HL-60/S4 treated with retinoic acid at 250 ng/mL for 4 days and 3 days (cell line): ENCODE data around the gene STAM.

ENCODE experiments used
- in situ Hi-C: fragments of 300-500 bp; cut with MboI; formaldehyde crosslinking; loops from 2 replicates; pipeline ENCODE4 v1.7.0; 2022; ENCODE audit warnings: low sequenced_read_pairs

STAM gene

DNA sequence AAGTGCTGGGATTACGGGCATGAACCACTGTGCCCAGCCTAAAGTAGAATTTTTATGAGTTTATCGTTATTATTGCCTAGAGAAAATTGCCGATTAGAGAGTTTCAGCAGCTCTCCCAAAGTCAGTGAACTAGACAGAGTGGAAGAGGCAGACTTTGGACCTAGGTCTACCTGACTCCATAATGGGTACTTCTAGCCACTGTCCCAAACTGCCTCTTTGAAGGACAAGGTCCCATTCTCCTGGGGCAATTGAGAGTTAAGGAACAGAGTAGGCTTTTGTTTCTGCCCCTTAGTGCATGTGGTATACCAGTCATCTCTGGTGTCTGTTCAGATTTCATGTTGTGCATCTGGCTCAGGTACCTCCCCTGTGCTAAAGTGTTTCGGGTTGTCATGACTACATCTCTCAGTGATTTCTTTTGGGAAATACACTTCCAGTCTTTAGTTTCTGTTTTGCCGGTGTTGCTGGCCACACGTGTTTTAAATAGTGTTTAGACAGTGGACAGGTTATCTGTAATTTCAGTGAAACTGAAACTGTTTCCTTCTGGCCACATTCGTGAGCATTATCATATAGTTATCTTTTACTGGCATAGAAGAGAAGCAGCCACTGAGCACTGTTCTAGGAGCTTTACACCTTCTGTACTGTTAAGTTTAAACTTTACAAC lies 112.7 kb downstream of the STAM start:
- in situ Hi-C loops, result no loop called here

DNA sequence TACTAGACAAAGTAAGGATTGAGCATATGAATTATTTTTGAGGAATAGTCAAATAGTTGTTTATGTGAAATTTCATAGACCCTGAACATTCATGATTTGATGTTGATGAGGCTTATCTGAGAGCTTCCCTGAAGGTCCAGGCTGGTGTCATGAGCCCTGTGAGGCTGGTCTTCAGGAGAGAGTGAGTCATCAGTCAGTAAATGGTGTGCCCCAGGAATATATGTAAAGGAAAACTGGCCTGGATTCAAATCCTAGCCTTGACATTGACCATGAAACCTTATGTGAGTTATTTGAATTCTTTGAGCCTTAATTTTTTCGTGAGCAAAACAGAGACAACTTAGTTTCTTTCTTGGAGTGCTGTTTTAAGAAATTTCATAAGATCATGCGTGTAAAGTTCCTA lies 114.2 kb downstream of the STAM start:
- in situ Hi-C loops, result no loop called here

DNA sequence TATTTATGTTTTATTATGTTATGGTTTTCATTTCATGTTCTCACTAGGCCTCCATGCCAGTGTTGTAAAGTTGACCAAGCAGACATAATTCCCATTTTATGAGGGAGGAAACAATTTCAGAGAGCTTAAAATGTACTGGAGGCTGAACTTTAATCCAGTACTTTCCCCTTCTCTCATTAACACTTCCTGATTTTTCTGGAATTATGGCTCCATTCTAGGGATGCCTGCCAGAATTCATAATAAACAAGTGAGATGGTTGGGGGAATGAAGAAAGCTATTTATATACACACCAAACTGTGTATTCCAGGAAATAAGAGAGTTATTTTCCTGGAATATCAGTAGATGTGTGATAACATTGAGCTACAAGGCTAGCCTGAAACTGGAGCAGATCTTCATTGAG lies 114.9 kb downstream of the STAM start:
- in situ Hi-C loops, result no loop called here

DNA sequence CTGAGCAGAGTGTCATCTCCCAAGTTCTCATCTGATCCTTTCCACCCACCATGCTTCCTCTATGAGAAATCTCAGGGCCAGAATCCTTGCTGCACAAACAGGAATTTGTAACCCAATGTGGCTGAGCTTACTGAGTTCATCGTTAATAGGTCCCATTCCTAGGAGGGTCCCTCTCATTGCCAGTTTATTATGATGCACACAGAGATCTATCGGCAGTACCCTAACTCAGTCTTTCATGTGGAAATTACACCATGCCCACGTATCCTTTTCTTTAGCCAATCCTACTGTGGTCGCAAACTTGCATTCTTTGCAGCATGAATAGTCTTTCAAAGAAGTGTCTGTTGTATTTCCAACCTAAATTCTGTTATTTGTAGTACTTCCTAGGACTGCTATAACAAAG lies 120.2 kb downstream of the STAM start:
- in situ Hi-C loops, result no loop called here

DNA sequence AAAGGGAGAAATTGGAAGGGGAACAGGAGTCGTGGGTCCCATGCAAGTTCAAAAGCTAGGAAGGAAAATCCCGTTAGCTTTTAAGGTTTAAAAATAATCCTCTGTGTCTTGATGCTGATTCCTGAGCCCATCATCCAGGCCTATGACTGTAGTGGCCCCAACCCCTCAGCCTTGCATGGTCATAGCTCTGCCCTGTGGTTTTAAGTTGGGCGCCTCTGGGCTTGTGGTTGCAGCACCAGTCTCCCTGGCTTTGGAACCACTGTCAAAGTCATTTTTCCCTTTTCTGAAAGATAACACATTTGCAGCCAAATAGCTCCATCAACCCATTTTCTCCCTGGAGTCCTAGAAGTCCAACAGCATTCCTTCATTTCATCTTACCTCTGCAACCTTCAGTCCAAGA lies 121.7 kb downstream of the STAM start:
- in situ Hi-C loops, result no loop called here
